Pancreas (tissue), 10 donors: ENCODE data around the gene IGLL5. TPM values are rescaled to one million over a fixed set of nuclear protein-coding genes. Genes with fewer than 3 reads are reported as not detected.

Experiments
- ATAC-seq, 4 donors: fragments of 200-7000 bp; cut with Tn5 transposase; one replicate each; pipeline versions ENCODE4 v1.8.0 to v1.9.1; 2020; ENCODE audit warnings: mild to moderate bottlenecking in 4 of 4, moderate library complexity in 4 of 4
- DNase-seq, 6 donors: peaks; one replicate each; pipeline ENCODE4 v3.0.0-alpha.2; 2020
- FAIRE-seq: peaks from 2 replicates; lab custom pipeline; 2012; peaks lifted over from hg19 to GRCh38; lab: Jason Lieb, UNC
- H3K27ac ChIP-seq, 4 donors: fragments of 200-600 bp; sonication (generic); 1 replicate in 3 of 4; 2 replicates in 1 of 4; pipeline versions ENCODE4 v1.5.0 to v1.8.0; 2020
- H3K27me3 ChIP-seq, 4 donors: fragments of 200-600 bp; one replicate each; pipeline ENCODE4 v1.8.0; 2021
- H3K36me3 ChIP-seq, 3 donors: fragments of 200-600 bp; sonication (generic) in 1 of 3; one replicate each; pipeline versions ENCODE4 v1.5.0 to v1.8.0; 2020 to 2021
- H3K4me1 ChIP-seq, 3 donors: fragments of 200-600 bp; one replicate each; pipeline ENCODE4 v1.8.0; 2021
- H3K4me3 ChIP-seq, 4 donors: fragments of 200-600 bp; sonication (generic) in 2 of 4; one replicate each; pipeline versions ENCODE4 v1.5.0 to v1.8.0; 2020 to 2021
- H3K9me3 ChIP-seq, 4 donors: fragments of 200-600 bp; one replicate each; pipeline ENCODE4 v1.8.0; 2021
- WGBS, 2 donors: extraction: QIAGEN DNeasy Blood & Tissue Kit; methylation state at CpG; one replicate each; pipeline ENCODE4 v1.1.7; 2013; 5-methylcytosine and 5-hydroxymethylcytosine counted together
- intact Hi-C, 3 donors: fragments of 100-400 bp; cut with DNase I; formaldehyde crosslinking; loops; one replicate each; pipeline versions ENCODE4 v1.11.1 to v1.14.2; 2022
- polyA plus RNA-seq, 2 donors: library from polyadenylated mRNA; stranded (reverse); fragments of 200-250 nt; gene quantifications; one replicate each; pipeline ENCODE4 v1.2.3, GENCODE V29; 2013
- total RNA-seq, 6 donors: library from RNA; stranded (reverse); fragmentation: NEBNext Ultra II Directional in 4 of 6; extraction: Animal tissue kit (Norgen Biotek cat#: 25700) in 4 of 6; gene quantifications; one replicate each; pipeline versions ENCODE4 v1.2.1 to v1.2.4, GENCODE V29; 2021 to 2023
- TF ChIP-seq, protein P1 (sequence below), 4 donors: fragments of 200-600 bp; sonication (generic) in 3 of 4; IDR thresholded peaks; one replicate each; pipeline versions ENCODE4 v1.5.0 to v1.8.0; 2021; ENCODE audit warnings: antibody characterized with exemption in 4 of 4
- donor health status: healthy with polysubstance abuse.
- donor health status: DM: no; HTN: no; CAD: no; lungs with moderate emphysema.
- donor health status: DM: no; HTN: no; CAD: no.
- donor health status: control.
- donor health status: control.
- donor health status: Bipolar disorder and iron deficiency.
- donor health status: DM: yes; HTN: yes; CAD: no.
- donor health status: DM: no; HTN: no; CAD: no.
- donor health status: DM: no; HTN: no; CAD: no.
- donor health status: DM: yes; HTN: yes; CAD: no.

The IGLL5 gene
- total and polyA plus RNA-seq, 8 donors, result 0.23 to 26.3 (median 0.72) TPM; not detected in 3

DNA sequence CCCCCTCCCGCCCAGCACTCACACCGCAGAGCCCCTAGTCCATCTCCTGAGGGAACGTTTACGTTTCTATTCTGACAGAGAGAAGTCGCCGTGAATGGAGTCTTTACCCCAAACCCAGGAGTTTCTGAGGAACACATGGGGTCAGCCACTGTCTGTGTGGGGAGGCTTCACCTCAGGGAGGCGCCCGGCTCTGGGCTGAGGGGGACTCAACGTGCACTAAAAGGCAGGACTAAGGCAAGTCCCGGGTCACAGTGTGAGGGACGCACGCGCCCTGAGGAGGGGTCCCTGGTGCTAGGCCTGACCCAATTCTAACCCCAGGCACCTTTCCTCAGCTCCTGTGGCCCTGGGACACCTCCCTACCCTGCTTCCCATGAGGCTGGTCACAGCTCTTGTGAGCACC, 32.5 kb upstream of the IGLL5 start:
- H3K27ac ChIP-seq, result no peak overlapping the region
- FAIRE-seq, result no peak
- 37 to 41% methylated on average over 13 of the region's 13 CpGs for WGBS, 2 donors
- no peaks in the 10 kb centered on the region for H3K27me3 ChIP-seq
- intact Hi-C loops, result loop anchor here in 1 of 3 donors (10.0 kb wide), 2 partner anchors 100 to 270 kb away; no protein-coding TSS in a partner anchor
- H3K4me3 ChIP-seq, result no peak overlapping the region
- no peaks in the 10 kb centered on the region for H3K36me3 ChIP-seq
- no peak for ATAC-seq
- H3K9me3 ChIP-seq, result no peaks in the 10 kb centered on the region
- no peaks in the 10 kb centered on the region for H3K4me1 ChIP-seq
- TF ChIP-seq, protein P1, sequence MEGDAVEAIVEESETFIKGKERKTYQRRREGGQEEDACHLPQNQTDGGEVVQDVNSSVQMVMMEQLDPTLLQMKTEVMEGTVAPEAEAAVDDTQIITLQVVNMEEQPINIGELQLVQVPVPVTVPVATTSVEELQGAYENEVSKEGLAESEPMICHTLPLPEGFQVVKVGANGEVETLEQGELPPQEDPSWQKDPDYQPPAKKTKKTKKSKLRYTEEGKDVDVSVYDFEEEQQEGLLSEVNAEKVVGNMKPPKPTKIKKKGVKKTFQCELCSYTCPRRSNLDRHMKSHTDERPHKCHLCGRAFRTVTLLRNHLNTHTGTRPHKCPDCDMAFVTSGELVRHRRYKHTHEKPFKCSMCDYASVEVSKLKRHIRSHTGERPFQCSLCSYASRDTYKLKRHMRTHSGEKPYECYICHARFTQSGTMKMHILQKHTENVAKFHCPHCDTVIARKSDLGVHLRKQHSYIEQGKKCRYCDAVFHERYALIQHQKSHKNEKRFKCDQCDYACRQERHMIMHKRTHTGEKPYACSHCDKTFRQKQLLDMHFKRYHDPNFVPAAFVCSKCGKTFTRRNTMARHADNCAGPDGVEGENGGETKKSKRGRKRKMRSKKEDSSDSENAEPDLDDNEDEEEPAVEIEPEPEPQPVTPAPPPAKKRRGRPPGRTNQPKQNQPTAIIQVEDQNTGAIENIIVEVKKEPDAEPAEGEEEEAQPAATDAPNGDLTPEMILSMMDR (IDR thresholded peaks at IDR 0.05), result no peak
- DNase-seq, result no peak

DNA sequence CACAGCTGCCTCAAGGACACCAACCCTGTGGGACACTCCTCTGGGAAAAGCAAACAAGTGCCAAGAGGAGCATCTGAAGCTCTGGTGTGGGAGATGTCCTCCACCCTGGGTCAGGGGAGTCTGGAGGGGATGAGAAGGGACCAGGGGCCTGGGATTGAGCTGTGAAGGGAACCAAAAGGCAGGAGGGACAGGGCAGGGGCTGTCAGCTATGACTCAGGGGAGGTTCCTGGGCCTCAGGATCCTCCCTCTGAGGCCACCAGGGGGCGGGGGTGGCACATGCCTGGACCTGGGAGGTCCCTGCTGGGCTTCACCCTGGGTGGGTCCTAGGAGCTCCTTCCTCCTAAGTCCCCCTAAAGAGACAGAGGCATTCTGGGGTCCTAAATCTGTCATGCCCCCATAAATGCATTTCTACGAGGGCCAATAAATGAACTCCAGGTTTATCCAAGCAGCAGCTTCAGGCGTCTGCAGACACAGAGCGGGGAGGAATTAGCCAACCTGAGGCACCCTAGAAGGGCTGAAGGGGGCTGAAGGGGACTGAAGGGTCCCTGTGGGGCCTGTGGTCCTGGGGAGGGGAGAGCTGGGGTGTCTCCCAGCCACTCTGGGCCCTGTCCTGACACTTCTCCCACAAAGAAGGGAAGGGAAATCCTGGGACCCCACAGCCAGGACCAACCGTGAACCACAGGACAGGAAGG, 31.9 kb upstream of the IGLL5 start:
- TF ChIP-seq, protein P1 (IDR thresholded peaks at IDR 0.05), result peak in 2 of 4 donors; percentile 5 to 15
- H3K36me3 ChIP-seq, result no peaks in the 10 kb centered on the region
- DNase-seq (no peak), FAIRE-seq (no peak), ATAC-seq (peak in 2 of 4 donors; percentile 41 to 48)
- no peaks in the 10 kb centered on the region for H3K4me1 ChIP-seq
- no peak overlapping the region for H3K27ac ChIP-seq
- 62 to 69% methylated on average over 4 to 5 of the region's 5 CpGs for WGBS, 2 donors
- H3K27me3 ChIP-seq, result no peaks in the 10 kb centered on the region
- H3K9me3 ChIP-seq, result no peaks in the 10 kb centered on the region
- no peak overlapping the region for H3K4me3 ChIP-seq
- intact Hi-C loops, result loop anchor here in 1 of 3 donors (10.0 kb wide), 2 partner anchors 99 to 269 kb away; no protein-coding TSS in a partner anchor

DNA sequence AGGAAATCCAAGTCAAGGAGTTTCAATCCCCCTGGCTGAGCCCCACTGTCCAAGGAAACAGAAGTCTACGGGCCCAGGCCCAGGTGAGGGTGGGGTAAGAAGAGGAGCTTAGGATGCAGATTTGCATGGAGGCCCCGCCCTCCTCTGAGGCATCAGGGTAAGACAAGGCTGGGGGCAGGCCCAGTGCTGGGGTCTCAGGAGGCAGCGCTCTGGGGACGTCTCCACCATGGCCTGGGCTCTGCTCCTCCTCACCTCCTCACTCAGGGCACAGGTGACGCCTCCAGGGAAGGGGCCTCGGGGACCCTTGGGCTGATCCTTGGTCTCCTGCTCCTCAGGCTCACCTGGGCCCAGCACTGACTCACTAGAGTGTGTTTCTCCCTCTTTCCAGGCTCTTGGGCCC, 31.3 kb upstream of the IGLL5 start:
- no peak overlapping the region for H3K27ac ChIP-seq
- H3K36me3 ChIP-seq, result no peaks in the 10 kb centered on the region
- no peaks in the 10 kb centered on the region for H3K9me3 ChIP-seq
- no peak overlapping the region for H3K4me3 ChIP-seq
- TF ChIP-seq, protein P1 (IDR thresholded peaks at IDR 0.05), result no peak
- ATAC-seq, result no peak
- DNase-seq, result no peak
- 78 to 93% methylated on average over 6 of the region's 6 CpGs for WGBS, 2 donors
- intact Hi-C loops, result loop anchor here in 1 of 3 donors (10.0 kb wide), 2 partner anchors 98 to 268 kb away; no protein-coding TSS in a partner anchor
- H3K4me1 ChIP-seq, result no peaks in the 10 kb centered on the region
- FAIRE-seq, result no peak
- no peaks in the 10 kb centered on the region for H3K27me3 ChIP-seq

DNA sequence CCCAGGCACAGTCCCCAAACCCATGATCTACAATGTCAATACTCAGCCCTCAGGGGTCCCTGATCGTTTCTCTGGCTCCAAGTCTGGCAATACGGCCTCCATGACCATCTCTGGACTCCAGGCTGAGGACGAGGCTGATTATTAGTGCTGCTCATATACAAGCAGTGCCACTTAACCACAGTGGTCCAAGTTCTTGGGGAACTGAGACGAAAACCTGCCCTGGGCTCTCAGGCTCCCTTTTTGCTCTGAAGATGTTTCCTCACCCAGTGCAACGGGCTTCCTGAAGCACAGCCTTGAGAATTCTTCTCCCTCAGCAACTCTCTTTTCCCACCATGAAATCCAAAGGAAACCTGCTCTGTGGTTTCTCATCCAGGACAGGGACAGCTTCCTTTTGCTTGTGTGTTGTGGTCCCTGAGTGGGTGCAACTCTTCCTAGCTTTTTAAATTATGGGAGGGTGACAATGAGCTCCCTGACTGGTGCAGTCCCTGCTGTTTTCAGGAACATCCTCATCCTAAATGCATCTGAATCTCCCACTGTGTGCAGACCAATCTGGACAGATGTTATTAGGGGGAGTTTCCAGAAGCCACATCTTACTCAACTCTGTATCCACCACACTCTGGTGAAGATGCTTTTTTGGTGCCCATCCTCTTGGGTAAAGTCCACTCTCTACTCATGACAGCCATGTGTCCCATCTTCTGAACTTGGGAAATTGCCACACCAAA, 30.6 kb upstream of the IGLL5 start:
- H3K4me3 ChIP-seq, result no peak overlapping the region
- DNase-seq (no peak), ATAC-seq (no peak), FAIRE-seq (no peak)
- TF ChIP-seq, protein P1 (IDR thresholded peaks at IDR 0.05), result no peak
- no peaks in the 10 kb centered on the region for H3K27me3 ChIP-seq
- H3K36me3 ChIP-seq, result no peaks in the 10 kb centered on the region
- 66 to 74% methylated on average over 5 of the region's 5 CpGs for WGBS, 2 donors
- no peak overlapping the region for H3K27ac ChIP-seq
- no peaks in the 10 kb centered on the region for H3K4me1 ChIP-seq
- H3K9me3 ChIP-seq, result no peaks in the 10 kb centered on the region
- intact Hi-C loops, result loop anchor here in 1 of 3 donors (10.0 kb wide), 2 partner anchors 98 to 268 kb away; no protein-coding TSS in a partner anchor
